Mucosa of stomach (tissue), 1 donor: Measurements from ENCODE around the gene AGA.

Source experiments
- H3K27me3 ChIP-seq: one replicate; pipeline ENCODE4 v1.7.0; 2013; ENCODE audit warnings: mild to moderate bottlenecking, low read length; ENCODE audit not compliant: control insufficient read depth, insufficient read depth
- H3K36me3 ChIP-seq: one replicate; pipeline ENCODE4 v1.7.0; 2013; ENCODE audit warnings: low read length; ENCODE audit not compliant: control insufficient read depth, insufficient read depth
- H3K4me1 ChIP-seq: one replicate; pipeline ENCODE4 v1.7.0; 2013; ENCODE audit warnings: mild to moderate bottlenecking, low read length; ENCODE audit not compliant: control insufficient read depth, insufficient read depth
- H3K4me3 ChIP-seq: one replicate; pipeline ENCODE4 v1.7.0; 2013; ENCODE audit warnings: low read length
- H3K9ac ChIP-seq: one replicate; pipeline ENCODE4 v1.7.0; 2013; ENCODE audit warnings: mild to moderate bottlenecking, low read length, moderate library complexity
- H3K9me3 ChIP-seq: one replicate; pipeline ENCODE4 v1.7.0; 2013; ENCODE audit warnings: mild to moderate bottlenecking, low read length, moderate library complexity; ENCODE audit not compliant: control insufficient read depth
- donor health status: Pancreatic carcinoma.

The AGA gene

GRCh38 chr4:177441803-177442622, at the start of gene AGA:
Gene AGA (minus strand): TSS chr4:177442437. CDS start chr4:177442375, 62 bp downstream.
- Histone ChIP-seq H3K9ac (peak within 1 kb of the TSS; percentile 87), H3K36me3 (no peaks in the 10 kb centered on the region), H3K4me3 (peak within 1 kb of the TSS; percentile 88), H3K4me1 (peaks cover 6% of the 10 kb centered on the region), H3K9me3 (no peaks in the 10 kb centered on the region), H3K27me3 (no peaks in the 10 kb centered on the region)

- Histone ChIP-seq H3K27me3 (no peaks in the 10 kb centered on the region), H3K4me3 (no peak overlapping the region), H3K9me3 (no peaks in the 10 kb centered on the region), H3K4me1 (no peaks in the 10 kb centered on the region), H3K36me3 (no peaks in the 10 kb centered on the region), H3K9ac (no peak overlapping the region)
Observed at GRCh38 chr4:177492022-177492421, 49.8 kb upstream of the AGA start.

- Histone ChIP-seq H3K36me3 (no peaks in the 10 kb centered on the region), H3K9me3 (no peaks in the 10 kb centered on the region), H3K9ac (no peak overlapping the region), H3K4me3 (no peak overlapping the region), H3K27me3 (no peaks in the 10 kb centered on the region), H3K4me1 (no peaks in the 10 kb centered on the region)
Observed at GRCh38 chr4:177490769-177491168, 48.5 kb upstream of the AGA start.

- no peaks in the 10 kb centered on the region for H3K4me1 ChIP-seq
- no peaks in the 10 kb centered on the region for H3K9me3 ChIP-seq
- no peaks in the 10 kb centered on the region for H3K27me3 ChIP-seq
- H3K4me3 ChIP-seq = no peak overlapping the region
- no peaks in the 10 kb centered on the region for H3K36me3 ChIP-seq
- H3K9ac ChIP-seq = no peak overlapping the region
Observed at GRCh38 chr4:177489471-177490246, 47.4 kb upstream of the AGA start.

GRCh38 chr4:177487977-177488376, 45.7 kb upstream of the AGA start:
- Histone ChIP-seq H3K9ac (no peak overlapping the region), H3K36me3 (no peaks in the 10 kb centered on the region), H3K27me3 (no peaks in the 10 kb centered on the region), H3K4me3 (no peak overlapping the region), H3K9me3 (no peaks in the 10 kb centered on the region), H3K4me1 (no peaks in the 10 kb centered on the region)

GRCh38 chr4:177485528-177485927, 43.3 kb upstream of the AGA start:
- no peaks in the 10 kb centered on the region for H3K27me3 ChIP-seq
- H3K9ac ChIP-seq = no peak overlapping the region
- no peaks in the 10 kb centered on the region for H3K4me1 ChIP-seq
- no peaks in the 10 kb centered on the region for H3K36me3 ChIP-seq
- H3K4me3 ChIP-seq = no peak overlapping the region
- H3K9me3 ChIP-seq = no peaks in the 10 kb centered on the region

- Histone ChIP-seq H3K27me3 (no peaks in the 10 kb centered on the region), H3K4me3 (no peak overlapping the region), H3K9me3 (no peaks in the 10 kb centered on the region), H3K36me3 (no peaks in the 10 kb centered on the region), H3K4me1 (no peaks in the 10 kb centered on the region), H3K9ac (no peak overlapping the region)
Observed at GRCh38 chr4:177484613-177485021, 42.4 kb upstream of the AGA start.

GRCh38 chr4:177483760-177484159, 41.5 kb upstream of the AGA start:
- no peak overlapping the region for H3K4me3 ChIP-seq
- no peaks in the 10 kb centered on the region for H3K27me3 ChIP-seq
- no peaks in the 10 kb centered on the region for H3K9me3 ChIP-seq
- no peaks in the 10 kb centered on the region for H3K36me3 ChIP-seq
- H3K9ac ChIP-seq = no peak overlapping the region
- H3K4me1 ChIP-seq = no peaks in the 10 kb centered on the region

- no peaks in the 10 kb centered on the region for H3K4me1 ChIP-seq
- H3K4me3 ChIP-seq = no peak overlapping the region
- no peaks in the 10 kb centered on the region for H3K36me3 ChIP-seq
- no peak overlapping the region for H3K9ac ChIP-seq
- no peaks in the 10 kb centered on the region for H3K27me3 ChIP-seq
- H3K9me3 ChIP-seq = no peaks in the 10 kb centered on the region
Observed at GRCh38 chr4:177483271-177483670, 41.0 kb upstream of the AGA start.

- Histone ChIP-seq H3K9ac (no peak overlapping the region), H3K27me3 (no peaks in the 10 kb centered on the region), H3K4me1 (no peaks in the 10 kb centered on the region)
Observed at GRCh38 chr4:177482367-177482766, 40.1 kb upstream of the AGA start.

GRCh38 chr4:177480795-177481194, 38.6 kb upstream of the AGA start:
- Histone ChIP-seq H3K27me3 (no peaks in the 10 kb centered on the region), H3K9ac (no peak overlapping the region), H3K4me1 (no peaks in the 10 kb centered on the region), H3K4me3 (no peak overlapping the region), H3K9me3 (no peaks in the 10 kb centered on the region), H3K36me3 (no peaks in the 10 kb centered on the region)

More at GRCh38 chr4:177482367-177482766, 40.1 kb upstream of the AGA start:
- Histone ChIP-seq H3K36me3 (no peaks in the 10 kb centered on the region), H3K4me3 (no peak overlapping the region), H3K9me3 (no peaks in the 10 kb centered on the region)

GRCh38 chr4:177479063-177479462, 36.8 kb upstream of the AGA start:
- Histone ChIP-seq H3K9ac (no peak overlapping the region), H3K27me3 (no peaks in the 10 kb centered on the region), H3K9me3 (no peaks in the 10 kb centered on the region), H3K36me3 (no peaks in the 10 kb centered on the region), H3K4me1 (no peaks in the 10 kb centered on the region), H3K4me3 (no peak overlapping the region)
